Stimulated activated CD8-positive, alpha-beta memory T cell treated with anti-CD3 and anti-CD28 coated beads, Interleukin-4, amount 100 ng/mL, for 48 hours (primary cell): ENCODE data around the gene FAM156A.
A peak's percentile ranks its signal among the peaks of the same experiment; 100 is the strongest.
"Not testable (repeated sequence)": the region's sequence is repeated elsewhere in the genome, so short reads cannot be mapped to it uniquely, and the experiment has no call there.

Source experiments
- DNase-seq: peaks from one replicate; pipeline ENCODE4 v3.0.0-alpha.2; 2020

The FAM156A gene

GRCh38 chrX:52958961-52959360, 643 bp upstream of the FAM156A start:
- not testable (repeated sequence) for DNase-seq

GRCh38 chrX:52949884-52950283, 8.4 kb downstream of the FAM156A start:
- DNase-seq = not testable (repeated sequence)

- not testable (repeated sequence) for DNase-seq
Observed at GRCh38 chrX:52949325-52949724, 9.0 kb downstream of the FAM156A start.

- DNase-seq = not testable (repeated sequence)
Observed at GRCh38 chrX:52948265-52948664, 10.1 kb downstream of the FAM156A start.

- not testable (repeated sequence) for DNase-seq
Observed at GRCh38 chrX:52947501-52947900, 10.8 kb downstream of the FAM156A start.

- not testable (repeated sequence) for DNase-seq
Observed at GRCh38 chrX:52945838-52946494, 12.4 kb downstream of the FAM156A start.

GRCh38 chrX:52941728-52942127, 16.6 kb downstream of the FAM156A start:
- DNase-seq = not testable (repeated sequence)

- DNase-seq = not testable (repeated sequence)
Observed at GRCh38 chrX:52940704-52941103, 17.6 kb downstream of the FAM156A start.

- not testable (repeated sequence) for DNase-seq
Observed at GRCh38 chrX:52935470-52935784, 22.9 kb downstream of the FAM156A start.

GRCh38 chrX:52934704-52935469, 23.4 kb downstream of the FAM156A start:
- peak; percentile 91 for DNase-seq

- DNase-seq = no peak
Observed at GRCh38 chrX:52933976-52934703, 24.2 kb downstream of the FAM156A start.

GRCh38 chrX:52933213-52933612, 25.1 kb downstream of the FAM156A start:
- DNase-seq = no peak

- not testable (repeated sequence) for DNase-seq
Observed at GRCh38 chrX:52930214-52930613, 28.1 kb downstream of the FAM156A start.

- no peak for DNase-seq
Observed at GRCh38 chrX:52923781-52924241, 34.5 kb downstream of the FAM156A start.

- not testable (repeated sequence) for DNase-seq
Observed at GRCh38 chrX:52914704-52915103, 43.6 kb downstream of the FAM156A start.

GRCh38 chrX:52913681-52914080, 44.6 kb downstream of the FAM156A start:
- DNase-seq = not testable (repeated sequence)

GRCh38 chrX:52909313-52909969, 48.9 kb downstream of the FAM156A start:
- DNase-seq = not testable (repeated sequence)

GRCh38 chrX:52907900-52908299, 50.4 kb downstream of the FAM156A start:
- not testable (repeated sequence) for DNase-seq

- not testable (repeated sequence) for DNase-seq
Observed at GRCh38 chrX:52907137-52907536, 51.2 kb downstream of the FAM156A start.

- DNase-seq = not testable (repeated sequence)
Observed at GRCh38 chrX:52906072-52906471, 52.2 kb downstream of the FAM156A start.

GRCh38 chrX:52905531-52905930, 52.8 kb downstream of the FAM156A start:
- DNase-seq = not testable (repeated sequence)
